Inflammatory macrophage treated with lipopolysaccharide for 1 hour (primary cell): ENCODE results near the gene MBP.
A peak's percentile ranks its signal among the peaks of the same experiment; 100 is the strongest.

ENCODE experiments used
- DNase-seq, 2 donors: peaks; one replicate each; pipeline ENCODE4 v3.0.0-alpha.2; 2020 to 2022

The MBP gene

GRCh38 chr18:77113361-77114151 lies 19.0 kb downstream of the MBP start:
- DNase-seq, result no peak

DNA sequence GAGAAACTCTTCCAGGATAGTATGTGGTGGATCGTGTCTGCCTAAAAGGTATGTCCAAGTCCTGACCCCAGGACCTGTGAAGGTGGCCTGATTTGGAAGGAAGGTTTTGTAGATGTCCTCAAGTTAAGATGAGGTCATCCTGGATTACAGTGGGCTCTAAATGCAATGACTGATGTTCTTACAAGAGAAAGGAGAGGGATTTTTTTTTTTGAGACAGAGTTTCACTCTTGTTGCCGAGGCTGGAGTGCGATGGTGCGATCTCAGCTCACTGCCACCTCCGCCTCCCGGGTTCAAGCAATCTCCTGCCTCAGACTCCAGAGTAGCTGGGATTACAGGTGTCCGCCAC lies 19.9 kb downstream of the MBP start:
- DNase-seq, result peak in 1 of 2 donors; percentile 63

DNA sequence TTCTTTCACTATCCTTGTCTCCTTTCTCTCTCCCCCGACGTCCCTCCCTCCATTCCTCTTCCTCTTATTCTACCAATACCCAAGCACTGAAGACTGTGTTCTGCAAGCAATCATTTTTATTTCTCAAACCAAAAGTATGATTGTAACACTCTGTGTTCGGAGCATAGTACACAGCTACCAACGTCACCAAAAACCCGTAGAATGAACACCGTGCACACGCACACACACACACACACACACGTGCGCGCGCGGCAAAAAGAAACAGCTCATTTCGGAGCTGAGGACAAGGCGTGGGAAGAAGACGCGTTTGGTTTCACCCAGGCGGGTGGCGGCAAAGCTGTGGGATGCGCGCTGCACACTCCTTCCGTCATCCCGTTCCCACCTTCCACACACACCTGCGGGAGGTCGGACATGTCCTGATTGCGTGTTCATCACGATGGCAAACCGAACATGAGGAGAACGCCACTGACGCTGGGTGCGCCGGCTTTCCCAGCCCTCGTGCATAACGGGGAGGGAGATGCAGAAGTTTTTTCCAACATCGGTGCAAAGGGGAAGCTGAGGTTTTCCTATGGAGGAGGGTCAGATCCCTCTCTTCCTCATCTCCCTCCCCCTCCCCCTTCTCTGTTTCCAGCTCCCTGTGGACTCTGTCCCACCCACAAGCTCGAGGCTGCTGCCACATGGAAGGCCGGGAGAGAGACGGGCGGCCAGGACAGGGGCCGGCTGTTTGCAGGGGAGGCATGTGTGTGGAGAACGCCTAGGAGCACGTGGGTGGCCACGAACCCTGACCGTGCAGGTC lies 20.4 kb downstream of the MBP start:
- peak; percentile 57 to 61 for DNase-seq

GRCh38 chr18:77111449-77111848 lies 21.1 kb downstream of the MBP start:
- no peak for DNase-seq

GRCh38 chr18:77110936-77111335 lies 21.6 kb downstream of the MBP start:
- DNase-seq, result no peak

GRCh38 chr18:77110400-77110799 lies 22.2 kb downstream of the MBP start:
- no peak for DNase-seq

DNA sequence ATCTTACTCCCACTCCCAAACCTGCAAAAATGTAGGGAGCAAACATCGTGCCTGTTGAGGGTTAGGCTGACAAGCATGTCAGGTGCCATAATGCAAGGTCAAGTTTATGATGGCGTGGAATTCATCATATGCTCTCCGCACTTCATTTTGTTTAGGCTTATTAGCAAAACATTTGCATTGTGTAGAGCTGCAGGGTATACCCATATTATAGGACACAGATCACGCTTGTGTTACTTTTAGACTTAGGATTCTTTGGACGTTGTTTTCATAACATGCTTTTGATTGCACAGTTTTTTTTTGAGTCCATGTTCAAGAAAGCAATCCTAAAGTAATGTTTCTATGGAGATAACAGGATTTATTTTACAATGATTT lies 22.9 kb downstream of the MBP start:
- DNase-seq, result no peak

- DNase-seq, result peak in 1 of 2 donors; percentile 41
Observed at GRCh38 chr18:77108821-77109647, 23.5 kb downstream of the MBP start.

DNA sequence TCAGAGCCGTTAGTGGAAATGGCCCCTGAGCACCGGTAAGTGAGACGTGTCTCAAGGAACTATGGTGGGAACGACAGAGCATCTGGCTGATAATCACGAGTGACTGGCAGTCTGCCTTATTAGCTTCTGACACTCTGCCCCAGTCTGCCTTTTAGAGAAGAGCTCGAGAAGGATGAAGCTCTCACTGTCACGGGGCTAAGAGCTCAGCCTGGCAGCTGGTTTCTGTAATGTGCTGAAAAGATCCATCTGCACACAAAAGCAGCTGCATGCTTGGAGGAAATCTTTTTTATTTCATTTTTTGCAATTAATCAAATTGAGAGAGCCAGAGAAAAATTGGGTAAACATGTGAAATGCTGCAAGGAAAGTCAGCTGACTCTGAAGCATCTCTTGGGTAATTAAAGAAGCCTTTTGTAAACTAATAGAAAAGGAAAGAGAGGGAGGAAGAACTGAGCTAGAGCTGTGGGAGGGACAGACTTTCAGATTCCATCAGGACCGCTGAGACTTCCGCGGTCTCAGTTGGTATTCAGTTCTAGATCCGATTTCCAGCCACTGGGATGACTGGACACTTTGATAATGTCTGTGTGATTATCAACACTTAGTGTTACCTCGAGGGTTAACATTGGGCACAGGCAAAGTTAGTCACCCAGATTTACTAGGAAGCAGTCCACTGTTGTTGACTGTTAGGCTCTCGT lies 24.4 kb downstream of the MBP start:
- peak; percentile 77 to 82 for DNase-seq

DNA sequence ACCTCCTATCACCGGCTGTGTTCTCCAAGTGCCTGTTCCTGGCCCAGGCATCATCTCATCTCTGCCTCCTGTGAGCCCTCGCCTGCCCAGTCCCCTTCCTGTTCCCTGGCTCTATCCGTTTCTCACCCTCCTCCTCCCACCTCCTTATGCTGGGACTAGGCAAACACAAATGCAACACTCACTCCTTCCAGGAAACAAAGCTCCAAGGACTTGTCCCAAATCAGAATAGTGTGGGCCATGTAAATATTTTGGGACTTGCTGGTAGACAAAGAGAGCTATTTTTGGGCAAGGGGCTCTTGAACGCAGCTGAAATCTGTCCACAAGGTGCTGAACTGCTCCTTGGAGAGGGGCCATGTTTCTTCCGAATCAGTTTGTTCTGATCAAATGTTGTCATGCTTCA lies 25.3 kb downstream of the MBP start:
- no peak for DNase-seq

GRCh38 chr18:77106331-77106730 lies 26.3 kb downstream of the MBP start:
- no peak for DNase-seq

- DNase-seq, result no peak
Observed at GRCh38 chr18:77105680-77106079, 26.9 kb downstream of the MBP start.

GRCh38 chr18:77105028-77105427 lies 27.6 kb downstream of the MBP start:
- DNase-seq, result no peak

- no peak for DNase-seq
Observed at GRCh38 chr18:77103991-77104531, 28.5 kb downstream of the MBP start.

GRCh38 chr18:77103187-77103850 lies 29.3 kb downstream of the MBP start:
- DNase-seq, result no peak

DNA sequence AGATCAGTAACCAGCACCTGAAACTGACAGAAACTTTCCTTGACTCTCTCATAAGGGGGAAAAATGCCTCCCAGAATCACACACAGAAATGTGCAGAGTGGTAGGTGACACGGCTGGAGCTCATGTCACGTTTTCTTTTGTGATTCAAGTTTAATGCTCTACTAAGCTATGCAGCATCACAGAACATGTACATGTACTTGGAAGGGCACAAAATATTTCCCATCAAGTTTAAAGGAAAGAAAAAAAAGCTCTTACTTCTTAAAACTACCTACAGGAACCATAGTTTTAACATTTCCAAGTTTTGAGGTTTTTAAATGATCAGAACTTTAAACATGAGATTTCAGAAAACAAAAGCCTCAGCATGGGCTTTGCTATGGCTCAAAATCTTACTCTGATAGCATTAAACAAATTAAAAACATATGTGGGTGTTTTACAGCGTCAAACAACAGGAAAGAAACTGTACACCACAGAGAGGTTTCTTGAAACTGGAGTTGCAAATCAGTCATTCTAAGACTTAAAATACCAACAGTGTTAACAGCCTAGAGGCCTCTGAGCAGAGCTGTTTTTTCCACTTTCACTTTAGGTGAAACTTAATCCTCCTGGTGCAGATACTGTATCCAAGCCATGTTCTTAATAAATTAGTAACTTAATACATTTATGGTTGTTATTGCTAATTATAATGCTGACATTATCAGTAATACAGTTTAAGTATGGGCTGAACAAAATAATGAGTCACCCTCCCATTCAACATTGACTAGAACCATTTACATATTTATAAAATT lies 30.1 kb downstream of the MBP start:
- peak in 1 of 2 donors; percentile 33 for DNase-seq

GRCh38 chr18:77101410-77102258 lies 30.9 kb downstream of the MBP start:
- peak; percentile 76 to 91 for DNase-seq

GRCh38 chr18:77100751-77101355 lies 31.7 kb downstream of the MBP start:
- no peak for DNase-seq

GRCh38 chr18:77099485-77100370 lies 32.9 kb downstream of the MBP start:
- no peak for DNase-seq
